CD4-positive, alpha-beta T cell (primary cell): Measurements from ENCODE around the gene NET1. TPM values are rescaled to one million over a fixed set of nuclear protein-coding genes. Genes with fewer than 3 reads are reported as not detected.

Experiments
- ATAC-seq: fragments of 200-7000 bp; cut with Tn5 transposase; one replicate; pipeline ENCODE4 v1.10.0; 2022; ENCODE audit warnings: mild to moderate bottlenecking; ENCODE audit not compliant: poor library complexity
- CTCF ChIA-PET: fragments of 350-600 bp; sonication (Branson Sonifier 250); formaldehyde crosslinking; loops from one replicate; lab custom pipeline; 2021; ENCODE audit warnings: antibody characterized with exemption, inconsistent platforms; lab: Charles Lee
- POLR2A ChIA-PET: fragments of 350-600 bp; sonication (Branson Sonifier 250); formaldehyde crosslinking; loops from one replicate; lab custom pipeline; 2021; ENCODE audit warnings: antibody characterized with exemption, inconsistent platforms; lab: Charles Lee
- DNase-seq, 14 experiments: peaks; one replicate each; pipeline ENCODE4 v3.0.0-alpha.2; 2013 to 2020; ENCODE audit warnings: mixed read lengths in 2 of 14
- H3K27ac ChIP-seq, 2 donors: one replicate each; pipeline versions ENCODE4 v1.5.1 to v1.7.0; 2013; ENCODE audit warnings: low read length in 2 of 2, low read depth in 1 of 2, mild to moderate bottlenecking in 1 of 2
- H3K27me3 ChIP-seq, 2 experiments: 1 replicate in 1 of 2; 2 replicates in 1 of 2; pipeline versions ENCODE4 v1.6.1 to v1.7.0; 2013; ENCODE audit warnings: low read length in 2 of 2, control low read depth in 1 of 2, mild to moderate bottlenecking in 1 of 2, moderate library complexity in 1 of 2; ENCODE audit not compliant: insufficient read depth in 2 of 2, control insufficient read depth in 1 of 2
- H3K36me3 ChIP-seq: one replicate; pipeline ENCODE4 v1.6.1; 2013; ENCODE audit warnings: low read length, control low read depth; ENCODE audit not compliant: insufficient read depth
- H3K4me1 ChIP-seq: one replicate; pipeline ENCODE4 v1.6.1; 2013; ENCODE audit warnings: low read length, control low read depth; ENCODE audit not compliant: insufficient read depth
- H3K4me3 ChIP-seq: one replicate; pipeline ENCODE4 v1.5.1; 2013; ENCODE audit warnings: mild to moderate bottlenecking, low read length, moderate library complexity
- H3K9me3 ChIP-seq, 2 experiments: 1 replicate in 1 of 2; 2 replicates in 1 of 2; pipeline versions ENCODE4 v1.6.1 to v1.7.0; 2013; ENCODE audit warnings: low read length in 2 of 2, mild to moderate bottlenecking in 2 of 2, control low read depth in 1 of 2, moderate library complexity in 1 of 2; ENCODE audit not compliant: control insufficient read depth in 1 of 2, insufficient read depth in 1 of 2
- H3K27ac Mint-ChIP-seq: one replicate; pipeline ENCODE4 v1.8.0; 2020; ENCODE audit warnings: mixed read lengths
- H3K27me3 Mint-ChIP-seq: one replicate; pipeline ENCODE4 v1.8.0; 2021; ENCODE audit warnings: mixed read lengths
- H3K36me3 Mint-ChIP-seq: one replicate; pipeline ENCODE4 v1.8.0; 2021; ENCODE audit warnings: low read depth, mixed read lengths
- H3K4me1 Mint-ChIP-seq: one replicate; pipeline ENCODE4 v1.8.0; 2021; ENCODE audit warnings: low read depth, mixed read lengths
- H3K4me3 Mint-ChIP-seq: one replicate; pipeline ENCODE4 v1.8.0; 2020; ENCODE audit warnings: mild to moderate bottlenecking, mixed read lengths
- H3K9me3 Mint-ChIP-seq: one replicate; pipeline ENCODE4 v1.8.0; 2020; ENCODE audit warnings: mixed read lengths
- CTCF ChIP-seq: fragments of 200-600 bp; IDR thresholded peaks from one replicate; pipeline ENCODE4 v1.8.0; 2022; ENCODE audit warnings: antibody characterized with exemption, mild to moderate bottlenecking
- intact Hi-C, 2 experiments: fragments of 100-400 bp; cut with DNase I in 1 of 2; cut with micrococcal nuclease in 1 of 2; formaldehyde crosslinking; loops; one replicate each; pipeline versions ENCODE4 v1.15.1 to v1.9.0; 2023 to 2025; cut with DNase I, micrococcal nuclease
- total RNA-seq, 174 experiments: library from RNA in 2 of 174; stranded (reverse) in 2 of 174; gene quantifications; one replicate each; pipeline ENCODE4 v1.2.3 and lab custom pipeline; 2021 to 2026

The NET1 gene
- total RNA-seq, 2 experiments from 2014 or later: 29.0 to 30.5 TPM

- CTCF ChIA-PET: interaction anchor here (1.1 to 1.5 kb wide), 2 partner anchors 19 to 162 kb away, joined by 3 to 4 read pairs; no protein-coding TSS in a partner anchor
These were observed 48.8 kb downstream of the NET1 start for GRCh38 chr10:5461203-5461588.

GRCh38 chr10:5461914-5462840, 49.8 kb downstream of the NET1 start:
- Histone ChIP-seq H3K4me1 (no peaks in the 10 kb centered on the region), H3K27me3 (no peaks in the 10 kb centered on the region), H3K36me3 (peaks cover 3% of the 10 kb centered on the region), H3K9me3 (no peaks in the 10 kb centered on the region), H3K27ac (no peak overlapping the region), H3K4me3 (no peak overlapping the region)
- ATAC-seq (no peak), DNase-seq (no peak)
- Mint-ChIP-seq H3K36me3 (peaks cover 15% of the 10 kb centered on the region), H3K27ac (no peak overlapping the region), H3K4me1 (peaks cover 12% of the 10 kb centered on the region), H3K27me3 (no peaks in the 10 kb centered on the region), H3K4me3 (no peak overlapping the region), H3K9me3 (no peaks in the 10 kb centered on the region)
- intact Hi-C loops: no loop called here
- CTCF ChIA-PET: interaction anchor here (1.1 to 1.5 kb wide), 2 partner anchors 20 to 161 kb away, joined by 3 to 4 read pairs; no protein-coding TSS in a partner anchor
- POLR2A ChIA-PET: interaction anchor here (0.5 to 1.8 kb wide), 5 partner anchors 15 to 492 kb away, joined by 3 to 5 read pairs (median 3); partner anchors contain the start of gene TASOR2
- no peak for TF ChIP-seq CTCF

More at GRCh38 chr10:5461203-5461588, 48.8 kb downstream of the NET1 start:
- POLR2A ChIA-PET: interaction anchor here (0.5 to 0.9 kb wide), 3 partner anchors 14 to 493 kb away, joined by 3 to 5 read pairs (median 3); no protein-coding TSS in a partner anchor
- Mint-ChIP-seq H3K27ac (no peak overlapping the region), H3K27me3 (no peaks in the 10 kb centered on the region), H3K36me3 (peaks cover 21% of the 10 kb centered on the region), H3K9me3 (no peaks in the 10 kb centered on the region), H3K4me1 (peaks cover 12% of the 10 kb centered on the region), H3K4me3 (no peak overlapping the region)
- ATAC-seq (no peak), DNase-seq (no peak)
- Histone ChIP-seq H3K36me3 (peaks cover 8% of the 10 kb centered on the region), H3K27ac (no peak overlapping the region), H3K4me1 (no peaks in the 10 kb centered on the region), H3K4me3 (no peak overlapping the region), H3K9me3 (no peaks in the 10 kb centered on the region), H3K27me3 (no peaks in the 10 kb centered on the region)
- intact Hi-C loops: no loop called here
- no peak for TF ChIP-seq CTCF

GRCh38 chr10:5462841-5463293, 50.5 kb downstream of the NET1 start:
- peaks cover 12% of the 10 kb centered on the region for H3K36me3 Mint-ChIP-seq
- H3K4me1 ChIP-seq: no peaks in the 10 kb centered on the region
- no peaks in the 10 kb centered on the region for H3K27me3 ChIP-seq
- intact Hi-C loops: no loop called here
- ChIA-PET POLR2A (interaction anchor here (1.0 to 1.8 kb wide), 2 partner anchors 15 to 16 kb away, joined by 5 read pairs; no protein-coding TSS in a partner anchor), CTCF (no interaction called here)
- no peak overlapping the region for H3K27ac ChIP-seq
- no peak overlapping the region for H3K4me3 ChIP-seq
- H3K4me3 Mint-ChIP-seq: no peak overlapping the region
- no peak overlapping the region for H3K27ac Mint-ChIP-seq
- H3K9me3 ChIP-seq: peaks cover 0 to 4% of the 10 kb centered on the region in 2 experiments
- H3K36me3 ChIP-seq: peaks cover 3% of the 10 kb centered on the region
- ATAC-seq (no peak), DNase-seq (no peak)
- H3K9me3 Mint-ChIP-seq: no peaks in the 10 kb centered on the region
- H3K4me1 Mint-ChIP-seq: peaks cover 8% of the 10 kb centered on the region
- no peaks in the 10 kb centered on the region for H3K27me3 Mint-ChIP-seq
- no peak for TF ChIP-seq CTCF
